Osteoblast (primary cell): Measurements from ENCODE around the gene RNF113B. TPM values are rescaled to one million over a fixed set of nuclear protein-coding genes. Genes with fewer than 3 reads are reported as not detected.

Source experiments
- DNase-seq: peaks from one replicate; pipeline ENCODE4 v3.0.0; 2011; ENCODE audit warnings: low spot score, mixed read lengths; ENCODE audit not compliant: insufficient read length; ENCODE audit errors: missing footprints
- H2AFZ ChIP-seq: 2 replicates; pipeline ENCODE4 v1.6.0; 2011; ENCODE audit warnings: mild to moderate bottlenecking, low read length
- H3K27ac ChIP-seq: 2 replicates; pipeline ENCODE4 v1.5.1; 2011; ENCODE audit warnings: mild to moderate bottlenecking, low read depth, low read length, moderate library complexity
- H3K27me3 ChIP-seq: 2 replicates; pipeline ENCODE4 v1.6.0; 2012; ENCODE audit warnings: mild to moderate bottlenecking, control low read depth, inconsistent platforms, low read length, moderate library complexity; ENCODE audit not compliant: insufficient read depth
- H3K36me3 ChIP-seq: 2 replicates; pipeline ENCODE4 v1.5.1; 2011; ENCODE audit warnings: mild to moderate bottlenecking, low read length, control low read depth, moderate library complexity; ENCODE audit not compliant: insufficient read depth
- H3K4me1 ChIP-seq: 2 replicates; pipeline ENCODE4 v1.5.1; 2011; ENCODE audit warnings: mild to moderate bottlenecking, low read length, control low read depth, moderate library complexity; ENCODE audit not compliant: insufficient read depth
- H3K4me2 ChIP-seq: 2 replicates; pipeline ENCODE4 v1.6.0; 2011; ENCODE audit warnings: mild to moderate bottlenecking, low read length; ENCODE audit not compliant: insufficient read depth
- H3K4me3 ChIP-seq: fragments of 200-600 bp; sonication (generic); 3 replicates; pipeline ENCODE4 v1.5.1; 2012; ENCODE audit warnings: mild to moderate bottlenecking, low read length, inconsistent platforms; ENCODE audit not compliant: insufficient read depth
- H3K79me2 ChIP-seq: 2 replicates; pipeline ENCODE4 v1.6.0; 2012; ENCODE audit warnings: mild to moderate bottlenecking, low read length, control low read depth, inconsistent platforms; ENCODE audit not compliant: insufficient read depth
- H3K9me3 ChIP-seq: 2 replicates; pipeline ENCODE4 v1.5.1; 2011; ENCODE audit warnings: low read depth, low read length, control low read depth
- H4K20me1 ChIP-seq: 2 replicates; pipeline ENCODE4 v1.6.0; 2012; ENCODE audit warnings: mild to moderate bottlenecking, low read length, control low read depth; ENCODE audit not compliant: insufficient read depth
- total RNA-seq: library from RNA; depleted of rRNA; stranded (reverse); fragments of >200 nt; gene quantifications from 2 replicates; pipeline ENCODE4 v1.2.3, GENCODE V29; 2012
- TF ChIP-seq, protein P1 (sequence below): IDR thresholded peaks from 2 replicates; pipeline ENCODE4 v1.5.1; 2011; ENCODE audit warnings: mild to moderate bottlenecking, low read depth, low read length, moderate library complexity; ENCODE audit errors: extremely low read depth

Gene RNF113B
- total RNA-seq, 1 donor: not detected

DNA sequence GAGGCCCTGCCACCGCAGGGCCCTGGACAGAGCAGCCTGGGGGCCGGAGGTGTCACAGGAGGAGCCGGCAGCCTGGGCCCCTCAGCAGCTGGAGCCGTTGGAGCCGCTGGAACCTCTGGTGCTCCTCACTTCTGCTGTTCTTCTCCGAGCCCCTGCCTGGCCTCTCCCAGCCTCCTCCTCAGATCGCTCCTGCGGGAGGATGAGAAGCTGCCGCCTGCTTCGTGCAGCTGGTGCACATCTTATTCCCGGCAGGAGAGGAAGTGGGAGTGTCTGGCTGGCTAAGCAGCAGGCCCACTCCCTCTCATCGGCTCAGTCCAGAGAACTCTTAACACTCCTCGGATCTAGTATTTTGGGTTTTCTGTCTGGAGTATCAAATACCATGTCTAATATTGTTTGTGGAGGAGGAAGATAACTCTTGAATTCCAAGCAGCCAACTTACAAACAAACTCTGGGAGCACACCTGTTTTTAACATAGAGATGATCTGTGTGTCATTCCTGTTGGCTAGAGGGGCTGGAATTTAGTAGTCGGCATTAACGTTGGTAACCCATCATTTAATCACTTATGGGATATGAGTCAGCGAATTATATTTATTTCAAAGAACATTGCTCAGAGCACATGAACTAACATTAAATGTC lies 37.1 kb upstream of the RNF113B start:
- Histone ChIP-seq H2AFZ (no peak overlapping the region), H3K4me1 (peaks cover 43% of the 10 kb centered on the region), H3K79me2 (peaks cover 65% of the 10 kb centered on the region), H3K27me3 (no peaks in the 10 kb centered on the region), H3K27ac (peak overlapping the region; percentile 90), H4K20me1 (no peaks in the 10 kb centered on the region), H3K4me3 (no peak overlapping the region), H3K9me3 (no peaks in the 10 kb centered on the region), H3K36me3 (peaks cover 24% of the 10 kb centered on the region), H3K4me2 (no peak overlapping the region)
- TF ChIP-seq, protein P1, sequence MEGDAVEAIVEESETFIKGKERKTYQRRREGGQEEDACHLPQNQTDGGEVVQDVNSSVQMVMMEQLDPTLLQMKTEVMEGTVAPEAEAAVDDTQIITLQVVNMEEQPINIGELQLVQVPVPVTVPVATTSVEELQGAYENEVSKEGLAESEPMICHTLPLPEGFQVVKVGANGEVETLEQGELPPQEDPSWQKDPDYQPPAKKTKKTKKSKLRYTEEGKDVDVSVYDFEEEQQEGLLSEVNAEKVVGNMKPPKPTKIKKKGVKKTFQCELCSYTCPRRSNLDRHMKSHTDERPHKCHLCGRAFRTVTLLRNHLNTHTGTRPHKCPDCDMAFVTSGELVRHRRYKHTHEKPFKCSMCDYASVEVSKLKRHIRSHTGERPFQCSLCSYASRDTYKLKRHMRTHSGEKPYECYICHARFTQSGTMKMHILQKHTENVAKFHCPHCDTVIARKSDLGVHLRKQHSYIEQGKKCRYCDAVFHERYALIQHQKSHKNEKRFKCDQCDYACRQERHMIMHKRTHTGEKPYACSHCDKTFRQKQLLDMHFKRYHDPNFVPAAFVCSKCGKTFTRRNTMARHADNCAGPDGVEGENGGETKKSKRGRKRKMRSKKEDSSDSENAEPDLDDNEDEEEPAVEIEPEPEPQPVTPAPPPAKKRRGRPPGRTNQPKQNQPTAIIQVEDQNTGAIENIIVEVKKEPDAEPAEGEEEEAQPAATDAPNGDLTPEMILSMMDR: no peak
- DNase-seq: peak; percentile 65

DNA sequence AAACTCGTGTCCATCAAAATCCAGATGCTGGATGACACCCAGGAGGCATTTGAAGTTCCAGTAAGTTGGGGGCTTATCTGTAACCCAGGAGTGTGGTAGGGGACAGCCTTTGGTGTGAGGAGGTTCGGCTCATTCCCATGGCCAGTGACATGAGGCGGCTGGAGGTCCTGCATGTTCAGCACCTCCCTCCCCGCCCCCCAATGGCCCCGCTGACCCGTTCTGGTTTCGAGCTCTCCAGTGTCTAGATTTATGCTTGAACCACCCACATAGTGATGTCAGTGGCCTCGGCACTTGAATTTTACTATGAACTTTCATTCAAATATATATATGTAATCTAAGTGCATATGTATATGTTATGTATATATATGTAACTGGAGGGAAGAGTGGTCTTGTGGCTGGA lies 36.3 kb upstream of the RNF113B start:
- no peak for DNase-seq
- TF ChIP-seq, protein P1: no peak
- H3K4me2 ChIP-seq: no peak overlapping the region
- no peak overlapping the region for H2AFZ ChIP-seq
- H3K27me3 ChIP-seq: no peaks in the 10 kb centered on the region
- no peaks in the 10 kb centered on the region for H3K9me3 ChIP-seq
- H4K20me1 ChIP-seq: no peaks in the 10 kb centered on the region
- peaks cover 24% of the 10 kb centered on the region for H3K36me3 ChIP-seq
- peaks cover 67% of the 10 kb centered on the region for H3K79me2 ChIP-seq
- no peak overlapping the region for H3K4me3 ChIP-seq
- peak overlapping the region; percentile 90 for H3K27ac ChIP-seq
- H3K4me1 ChIP-seq: peaks cover 47% of the 10 kb centered on the region

DNA sequence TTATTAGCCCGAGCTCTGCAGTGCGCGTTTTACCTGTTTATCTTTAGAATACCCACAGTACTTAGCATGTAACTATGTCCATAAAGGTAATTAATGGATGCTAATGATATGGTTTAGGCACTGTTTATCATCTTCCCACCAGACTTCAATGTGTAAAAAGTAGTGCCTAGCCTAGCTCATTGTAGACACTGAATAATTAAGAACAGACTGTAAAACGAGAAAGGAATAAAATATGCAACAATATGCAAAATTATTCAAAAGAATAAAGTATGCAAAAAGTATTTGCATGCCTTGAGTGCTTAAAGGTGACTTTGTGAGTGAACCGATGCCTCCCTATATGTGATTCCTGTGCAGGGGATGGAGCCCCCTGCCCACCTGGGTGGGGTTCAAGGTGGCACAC lies 35.7 kb upstream of the RNF113B start:
- Histone ChIP-seq H3K4me1 (peaks cover 45% of the 10 kb centered on the region), H3K9me3 (no peaks in the 10 kb centered on the region), H3K36me3 (peaks cover 24% of the 10 kb centered on the region), H3K79me2 (peaks cover 65% of the 10 kb centered on the region), H3K27ac (no peak overlapping the region), H4K20me1 (no peaks in the 10 kb centered on the region), H3K27me3 (no peaks in the 10 kb centered on the region), H2AFZ (no peak overlapping the region), H3K4me2 (no peak overlapping the region), H3K4me3 (no peak overlapping the region)
- TF ChIP-seq, protein P1: no peak
- no peak for DNase-seq

DNA sequence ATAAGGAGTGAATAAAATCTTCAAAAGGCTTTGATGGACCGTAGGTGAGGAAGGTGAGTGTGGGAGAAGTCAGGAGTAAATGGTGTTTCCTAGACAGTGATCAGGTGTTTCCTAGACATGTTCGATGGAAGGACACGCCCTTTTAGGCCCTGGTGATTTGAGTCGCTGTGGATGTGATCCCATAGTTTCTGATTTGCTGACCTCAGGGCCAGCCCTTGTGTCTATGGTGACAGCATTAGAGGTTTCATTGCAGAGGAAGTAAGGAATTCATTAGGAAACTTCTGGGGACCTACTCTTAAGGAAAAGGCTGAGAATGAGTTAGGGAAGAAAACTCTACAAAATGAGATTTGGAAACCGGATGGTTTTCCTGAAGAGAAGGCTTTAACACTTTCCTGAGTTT lies 31.5 kb upstream of the RNF113B start:
- TF ChIP-seq, protein P1: no peak
- peak overlapping the region; percentile 98 for H3K27ac ChIP-seq
- peaks cover 41% of the 10 kb centered on the region for H3K4me1 ChIP-seq

More for the DNA sequence above, 31.5 kb upstream of the RNF113B start:
- no peak overlapping the region for H3K4me2 ChIP-seq
- no peaks in the 10 kb centered on the region for H3K27me3 ChIP-seq
- H3K9me3 ChIP-seq: peaks cover 5% of the 10 kb centered on the region
- H3K79me2 ChIP-seq: peaks cover 63% of the 10 kb centered on the region
- no peak for DNase-seq
- peaks cover 7% of the 10 kb centered on the region for H3K36me3 ChIP-seq
- no peak overlapping the region for H3K4me3 ChIP-seq
- no peaks in the 10 kb centered on the region for H4K20me1 ChIP-seq
- no peak overlapping the region for H2AFZ ChIP-seq
